GM23338 (cell line): ENCODE data around the gene EFHB. TPM values are rescaled to one million over a fixed set of nuclear protein-coding genes. Genes with fewer than 3 reads are reported as not detected.

Experiments
- ATAC-seq: fragments of 200-7000 bp; cut with Tn5 transposase; 3 replicates; pipeline ENCODE4 v1.9.1; 2020
- DNase-seq: peaks from one replicate; pipeline ENCODE4 v3.0.0-alpha.2; 2015; ENCODE audit warnings: low spot score
- H2AFZ ChIP-seq: fragments of 200-600 bp; sonication (generic); 2 replicates; pipeline ENCODE4 v1.8.0; 2016; ENCODE audit warnings: antibody characterized with exemption, mild to moderate bottlenecking, moderate library complexity
- H3F3A ChIP-seq: fragments of 200-600 bp; sonication (generic); replicated peaks from 2 replicates; pipeline ENCODE4 v1.8.0; 2017; ENCODE audit warnings: antibody characterized with exemption, mixed run types, low read depth
- H3K27ac ChIP-seq: fragments of 200-600 bp; sonication (generic); 2 replicates; pipeline ENCODE4 v1.6.1; 2016; ENCODE audit warnings: low read depth
- H3K27me3 ChIP-seq: fragments of 200-600 bp; sonication (generic); 2 replicates; pipeline ENCODE4 v1.8.0; 2016; ENCODE audit warnings: mild to moderate bottlenecking, mixed run types, moderate library complexity; ENCODE audit not compliant: insufficient read depth
- H3K36me3 ChIP-seq: fragments of 200-600 bp; sonication (generic); 2 replicates; pipeline ENCODE4 v1.8.0; 2016; ENCODE audit warnings: mild to moderate bottlenecking; ENCODE audit not compliant: insufficient read depth
- H3K4me1 ChIP-seq: fragments of 200-600 bp; sonication (generic); 2 replicates; pipeline ENCODE4 v1.8.0; 2016; ENCODE audit warnings: mild to moderate bottlenecking, moderate library complexity; ENCODE audit not compliant: insufficient read depth
- H3K4me2 ChIP-seq: fragments of 200-600 bp; sonication (generic); 2 replicates; pipeline ENCODE4 v1.7.1; 2017; ENCODE audit warnings: mixed run types
- H3K4me3 ChIP-seq: fragments of 200-600 bp; sonication (generic); 2 replicates; pipeline ENCODE4 v1.6.1; 2016; ENCODE audit warnings: mixed run types
- H3K79me2 ChIP-seq: fragments of 200-600 bp; sonication (generic); replicated peaks from 2 replicates; pipeline ENCODE4 v1.8.0; 2017; ENCODE audit warnings: mild to moderate bottlenecking; ENCODE audit not compliant: insufficient read depth
- H3K9me2 ChIP-seq: fragments of 200-600 bp; sonication (generic); 2 replicates; pipeline ENCODE4 v1.8.0; 2017; ENCODE audit not compliant: insufficient read depth
- H4K20me1 ChIP-seq: fragments of 200-600 bp; sonication (generic); replicated peaks from 2 replicates; pipeline ENCODE4 v1.8.0; 2017; ENCODE audit warnings: mild to moderate bottlenecking; ENCODE audit not compliant: insufficient read depth
- H3K27ac Mint-ChIP-seq: 2 replicates; pipeline ENCODE4 v1.8.0; 2020; ENCODE audit warnings: inconsistent platforms, mild to moderate bottlenecking, moderate library complexity, mixed read lengths
- H3K27me3 Mint-ChIP-seq: 3 replicates; pipeline ENCODE4 v1.8.0; 2022; ENCODE audit warnings: low read depth, mild to moderate bottlenecking, moderate library complexity, mixed read lengths, inconsistent platforms; ENCODE audit not compliant: insufficient read depth, poor library complexity
- H3K36me3 Mint-ChIP-seq: 3 replicates; pipeline ENCODE4 v1.8.0; 2021; ENCODE audit warnings: low read depth, mild to moderate bottlenecking, inconsistent platforms, moderate library complexity, mixed read lengths
- H3K4me1 Mint-ChIP-seq: 3 replicates; pipeline ENCODE4 v1.8.0; 2020; ENCODE audit warnings: mild to moderate bottlenecking, inconsistent platforms, mixed read lengths
- H3K4me3 Mint-ChIP-seq: 3 replicates; pipeline ENCODE4 v1.8.0; 2021; ENCODE audit warnings: moderate library complexity, mild to moderate bottlenecking, inconsistent platforms, mixed read lengths
- H3K9me3 Mint-ChIP-seq: 3 replicates; pipeline ENCODE4 v1.8.0; 2020; ENCODE audit warnings: moderate library complexity, mild to moderate bottlenecking, inconsistent platforms, mixed read lengths
- CREB1 ChIP-seq: fragments of 250-450 bp; sonication (Bioruptor Pico); IDR thresholded peaks from 2 replicates; pipeline ENCODE4 v1.5.0; 2020; ENCODE audit warnings: low read depth, mild to moderate bottlenecking, moderate library complexity
- EZH2 ChIP-seq: fragments of 200-600 bp; sonication (generic); IDR thresholded peaks from one replicate; pipeline ENCODE4 v1.8.0; 2017; ENCODE audit warnings: antibody characterized with exemption, mild to moderate bottlenecking, low read depth; ENCODE audit not compliant: unreplicated experiment
- EZH2phosphoT487 ChIP-seq: fragments of 200-600 bp; sonication (generic); IDR thresholded peaks from one replicate; pipeline ENCODE4 v1.8.1; 2018; ENCODE audit warnings: antibody characterized with exemption; ENCODE audit not compliant: unreplicated experiment
- NANOG ChIP-seq: IDR thresholded peaks from 2 replicates; pipeline ENCODE4 v1.6.1; 2016; ENCODE audit warnings: antibody characterized with exemption, borderline replicate concordance
- POLR2AphosphoS5 ChIP-seq: IDR thresholded peaks from 2 replicates; pipeline ENCODE4 v1.6.1; 2016; ENCODE audit warnings: antibody characterized with exemption, low read depth
- STAT1 ChIP-seq: IDR thresholded peaks from one replicate; pipeline ENCODE4 v1.6.1; 2016; ENCODE audit warnings: antibody characterized with exemption; ENCODE audit not compliant: unreplicated experiment
- ZNF114 ChIP-seq: fragments of 250-450 bp; sonication (Bioruptor Pico); IDR thresholded peaks from 2 replicates; pipeline ENCODE4 v1.5.0; 2020; ENCODE audit warnings: mild to moderate bottlenecking, moderate library complexity
- ZNF331 ChIP-seq: fragments of 250-450 bp; sonication (Bioruptor Pico); IDR thresholded peaks from 2 replicates; pipeline ENCODE4 v1.5.0; 2020; ENCODE audit warnings: low read depth, mild to moderate bottlenecking, moderate library complexity
- polyA plus RNA-seq: library from polyadenylated mRNA; unstranded; fragments of >200 nt; fragmentation: Nextera tagmentation; extraction: Ambion mirVana; gene quantifications from 2 replicates; pipeline ENCODE4 v1.2.1, GENCODE V29; 2016
- total RNA-seq: library from RNA; depleted of rRNA; stranded (reverse); fragments of >200 nt; shearing (Covaris generic); gene quantifications from 2 replicates; pipeline ENCODE4 v1.2.3, GENCODE V29; 2014
- TF ChIP-seq, protein P1 (sequence below): IDR thresholded peaks from 2 replicates; pipeline ENCODE4 v1.6.1; 2016; ENCODE audit warnings: antibody characterized with exemption
- TF ChIP-seq, protein P2 (sequence below), 2 experiments: fragments of 200-600 bp in 1 of 2; sonication (generic) in 1 of 2; conservative IDR thresholded peaks; 2 replicates each; pipeline versions ENCODE4 v1.5.1 to v1.6.1; 2016 to 2017; ENCODE audit warnings: antibody characterized with exemption in 2 of 2, low read depth in 2 of 2, mild to moderate bottlenecking in 2 of 2, moderate library complexity in 1 of 2

The EFHB gene
- total and polyA plus RNA-seq, 2 experiments from 2014 or later: 0.35 to 0.68 TPM

DNA sequence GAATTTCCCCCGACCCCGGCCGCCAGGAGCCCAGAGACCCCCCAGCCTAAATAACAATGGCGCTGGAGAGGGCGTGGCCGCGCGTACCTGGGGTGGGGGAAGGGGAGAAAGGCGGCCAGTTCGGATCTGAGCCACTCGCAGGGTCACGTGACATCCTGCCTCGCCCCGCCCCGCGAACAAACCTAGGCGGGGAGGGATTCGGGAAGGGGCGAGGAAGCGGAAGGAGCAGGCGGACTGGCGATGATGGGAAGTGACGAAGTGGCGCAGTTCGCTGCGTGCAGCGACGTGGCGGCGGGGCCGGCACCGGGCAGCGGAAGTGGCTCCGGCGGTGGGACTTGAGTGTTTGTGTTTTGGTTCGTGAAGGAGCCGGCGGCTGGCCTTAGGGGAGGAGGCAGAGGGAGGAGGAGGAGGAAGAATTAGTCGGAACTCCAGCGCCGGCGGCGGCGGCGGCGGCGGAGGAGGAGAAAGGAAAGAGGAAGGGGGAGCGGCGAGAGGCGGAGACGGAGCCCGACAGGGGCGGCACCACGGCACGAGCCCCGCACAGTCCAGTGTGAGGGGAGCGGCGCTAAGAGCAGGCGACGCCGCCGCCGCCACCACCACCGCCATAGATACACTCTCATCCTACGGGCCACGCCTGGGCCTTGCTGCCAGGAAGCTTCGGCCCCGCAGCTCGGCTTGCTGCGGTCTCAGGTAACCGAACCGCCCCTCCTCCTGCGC lies 13.0 kb upstream of the EFHB start, which contains the start of gene RAB5A:
Gene RAB5A, plus strand, starts transcription at position 266 of the 717 bp plus-strand sequence. CDS start 3,802 bp downstream, outside the sequence.
- Histone ChIP-seq H3K79me2 (peaks cover 46% of the 10 kb centered on the region), H3F3A (0 out of 2 replicates have a peak, but pooled peaks cover 5% of the 10 kb centered on the region), H3K4me3 (peak within 1 kb of the TSS; percentile 67), H3K9me2 (no peaks in the 10 kb centered on the region; the same call in 1 of the 2 replicates), H3K27ac (peak within 1 kb of the TSS; percentile 96), H3K36me3 (peaks cover 15% of the 10 kb centered on the region; the same call in 1 of the 2 replicates), H3K27me3 (no peaks in the 10 kb centered on the region), H2AFZ (peak within 1 kb of the TSS; percentile 21; the same call in 1 of the 2 replicates), H4K20me1 (peaks cover 13% of the 10 kb centered on the region; the same call in 1 of the 2 replicates), H3K4me2 (peak within 1 kb of the TSS; percentile 79), H3K4me1 (peaks cover 31% of the 10 kb centered on the region)
- Mint-ChIP-seq H3K36me3 (peaks cover 34% of the 10 kb centered on the region), H3K27ac (peak within 1 kb of the TSS; percentile 99), H3K27me3 (peaks cover 13% of the 10 kb centered on the region), H3K4me3 (peak within 1 kb of the TSS; percentile 99), H3K9me3 (peaks cover 8% of the 10 kb centered on the region; the same call in 1 of the 3 replicates), H3K4me1 (peaks cover 32% of the 10 kb centered on the region)
- ATAC-seq: peak; percentile 90
- peak; percentile 92 for TF ChIP-seq CREB1 (CRISPR knock-in tag)
- TF ChIP-seq, protein P1, sequence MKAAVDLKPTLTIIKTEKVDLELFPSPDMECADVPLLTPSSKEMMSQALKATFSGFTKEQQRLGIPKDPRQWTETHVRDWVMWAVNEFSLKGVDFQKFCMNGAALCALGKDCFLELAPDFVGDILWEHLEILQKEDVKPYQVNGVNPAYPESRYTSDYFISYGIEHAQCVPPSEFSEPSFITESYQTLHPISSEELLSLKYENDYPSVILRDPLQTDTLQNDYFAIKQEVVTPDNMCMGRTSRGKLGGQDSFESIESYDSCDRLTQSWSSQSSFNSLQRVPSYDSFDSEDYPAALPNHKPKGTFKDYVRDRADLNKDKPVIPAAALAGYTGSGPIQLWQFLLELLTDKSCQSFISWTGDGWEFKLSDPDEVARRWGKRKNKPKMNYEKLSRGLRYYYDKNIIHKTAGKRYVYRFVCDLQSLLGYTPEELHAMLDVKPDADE: peak; percentile 78
- no peak for TF ChIP-seq NANOG
- TF ChIP-seq STAT1: no peak
- TF ChIP-seq, protein P2, sequence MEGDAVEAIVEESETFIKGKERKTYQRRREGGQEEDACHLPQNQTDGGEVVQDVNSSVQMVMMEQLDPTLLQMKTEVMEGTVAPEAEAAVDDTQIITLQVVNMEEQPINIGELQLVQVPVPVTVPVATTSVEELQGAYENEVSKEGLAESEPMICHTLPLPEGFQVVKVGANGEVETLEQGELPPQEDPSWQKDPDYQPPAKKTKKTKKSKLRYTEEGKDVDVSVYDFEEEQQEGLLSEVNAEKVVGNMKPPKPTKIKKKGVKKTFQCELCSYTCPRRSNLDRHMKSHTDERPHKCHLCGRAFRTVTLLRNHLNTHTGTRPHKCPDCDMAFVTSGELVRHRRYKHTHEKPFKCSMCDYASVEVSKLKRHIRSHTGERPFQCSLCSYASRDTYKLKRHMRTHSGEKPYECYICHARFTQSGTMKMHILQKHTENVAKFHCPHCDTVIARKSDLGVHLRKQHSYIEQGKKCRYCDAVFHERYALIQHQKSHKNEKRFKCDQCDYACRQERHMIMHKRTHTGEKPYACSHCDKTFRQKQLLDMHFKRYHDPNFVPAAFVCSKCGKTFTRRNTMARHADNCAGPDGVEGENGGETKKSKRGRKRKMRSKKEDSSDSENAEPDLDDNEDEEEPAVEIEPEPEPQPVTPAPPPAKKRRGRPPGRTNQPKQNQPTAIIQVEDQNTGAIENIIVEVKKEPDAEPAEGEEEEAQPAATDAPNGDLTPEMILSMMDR (conservative IDR thresholded peaks at IDR 0.05; ENCODE audit: low read depth in 2 of 2): no peak
- no peak for TF ChIP-seq EZH2
- TF ChIP-seq EZH2phosphoT487: no peak
- TF ChIP-seq POLR2AphosphoS5: peak; percentile 71
- peak; percentile 99 for DNase-seq

DNA sequence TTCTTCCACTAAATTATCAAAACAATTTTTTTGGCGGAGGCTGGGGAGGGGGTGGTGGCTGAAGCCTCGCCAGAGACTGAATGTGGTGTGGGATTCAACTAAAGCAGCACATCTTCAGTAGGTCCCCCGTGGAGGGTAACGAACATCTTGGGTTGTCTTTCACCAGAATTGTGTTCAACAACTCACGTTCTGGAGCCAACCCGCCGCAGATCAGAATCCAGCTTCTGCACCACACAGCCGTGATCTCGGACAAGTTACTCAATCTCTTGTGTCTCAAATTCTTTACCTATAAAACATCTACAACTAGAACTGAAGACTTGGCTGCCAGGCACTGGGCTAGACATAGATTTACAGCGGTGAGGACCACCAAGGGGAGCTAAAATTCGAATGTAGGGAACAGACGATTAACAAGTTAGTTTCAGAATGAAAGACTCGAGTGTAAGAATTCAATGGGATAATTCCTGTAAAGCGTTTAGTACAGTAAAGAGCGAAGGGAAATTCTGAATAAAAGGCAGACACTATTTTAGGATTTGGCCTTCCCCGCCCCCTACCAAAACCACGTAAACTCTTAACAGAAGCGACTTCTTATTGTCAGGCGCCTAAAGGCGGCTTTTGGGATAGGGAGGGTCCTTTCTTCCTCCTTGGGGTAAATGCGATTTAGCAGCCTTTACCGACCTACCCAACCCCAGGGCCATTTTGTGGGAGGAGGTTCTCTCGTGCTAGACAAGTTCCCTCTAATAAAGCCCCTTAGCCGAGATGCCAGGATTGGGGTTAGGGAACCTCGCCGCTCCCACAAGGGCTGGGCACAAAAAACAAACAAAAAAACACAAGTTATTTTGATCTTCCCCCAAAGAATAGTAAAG lies 12.2 kb upstream of the EFHB start:
- H3K4me1 ChIP-seq: peaks cover 27% of the 10 kb centered on the region
- Mint-ChIP-seq H3K27ac (peak overlapping the region; percentile 99), H3K4me3 (peak overlapping the region; percentile 99), H3K4me1 (peaks cover 28% of the 10 kb centered on the region), H3K36me3 (peaks cover 28% of the 10 kb centered on the region), H3K9me3 (peaks cover 8% of the 10 kb centered on the region; the same call in 1 of the 3 replicates), H3K27me3 (peaks cover 13% of the 10 kb centered on the region)
- peak overlapping the region; percentile 96 for H3K27ac ChIP-seq
- H2AFZ ChIP-seq: peak overlapping the region; percentile 2; the same call in 1 of the 2 replicates
- peak overlapping the region; percentile 79 for H3K4me2 ChIP-seq
- DNase-seq: no peak
- H3F3A ChIP-seq: 0 out of 2 replicates have a peak, but pooled peaks cover 5% of the 10 kb centered on the region
- TF ChIP-seq ZNF114 (CRISPR knock-in tag): peak; percentile 73; the same call in 1 of the 2 replicates
- TF ChIP-seq ZNF331 (CRISPR knock-in tag): no peak
- peaks cover 8% of the 10 kb centered on the region; the same call in 1 of the 2 replicates for H3K36me3 ChIP-seq
- ATAC-seq: peak; percentile 23
- H3K9me2 ChIP-seq: no peaks in the 10 kb centered on the region; the same call in 1 of the 2 replicates
- H4K20me1 ChIP-seq: peaks cover 13% of the 10 kb centered on the region; the same call in 1 of the 2 replicates
- H3K79me2 ChIP-seq: peaks cover 38% of the 10 kb centered on the region
- no peaks in the 10 kb centered on the region for H3K27me3 ChIP-seq
- H3K4me3 ChIP-seq: peak overlapping the region; percentile 67
